C4-2B (cell line): Measurements from ENCODE around the gene TMC3.

Experiments
- CTCF ChIP-seq: fragments of 450-650 bp; conservative IDR thresholded peaks from 2 replicates; pipeline ENCODE4 v1.5.1; 2017; ENCODE audit warnings: mild to moderate bottlenecking
- ZFX ChIP-seq: fragments of 450-650 bp; IDR thresholded peaks from 2 replicates; pipeline ENCODE4 v1.6.1; 2017

GRCh38 chr15:81303244-81304225 is 70.5 kb downstream of the TMC3 start:
- TF ChIP-seq CTCF, result no peak
- TF ChIP-seq ZFX, result no peak
